Uterus (tissue), 2 donors: ENCODE data around the gene SLC44A1.

Experiments used
- POLR2A ChIP-seq, 2 donors: fragments of 450-650 bp; IDR thresholded peaks; one replicate each; pipeline ENCODE4 v1.6.1; 2016; ENCODE audit warnings: antibody characterized with exemption in 2 of 2, mild to moderate bottlenecking in 1 of 2, moderate library complexity in 1 of 2
- TF ChIP-seq, protein P1 (sequence below), 4 experiments: fragments of 200-600 bp in 2 of 4; fragments of 450-650 bp in 2 of 4; sonication (generic) in 2 of 4; IDR thresholded peaks; one replicate each; pipeline ENCODE4 v1.5.1; 2016 to 2019; ENCODE audit warnings: antibody characterized with exemption in 4 of 4, mild to moderate bottlenecking in 2 of 4, moderate library complexity in 1 of 4

GRCh38 chr9:105251133-105251532 lies 6.7 kb downstream of the SLC44A1 start:
- TF ChIP-seq, protein P1, sequence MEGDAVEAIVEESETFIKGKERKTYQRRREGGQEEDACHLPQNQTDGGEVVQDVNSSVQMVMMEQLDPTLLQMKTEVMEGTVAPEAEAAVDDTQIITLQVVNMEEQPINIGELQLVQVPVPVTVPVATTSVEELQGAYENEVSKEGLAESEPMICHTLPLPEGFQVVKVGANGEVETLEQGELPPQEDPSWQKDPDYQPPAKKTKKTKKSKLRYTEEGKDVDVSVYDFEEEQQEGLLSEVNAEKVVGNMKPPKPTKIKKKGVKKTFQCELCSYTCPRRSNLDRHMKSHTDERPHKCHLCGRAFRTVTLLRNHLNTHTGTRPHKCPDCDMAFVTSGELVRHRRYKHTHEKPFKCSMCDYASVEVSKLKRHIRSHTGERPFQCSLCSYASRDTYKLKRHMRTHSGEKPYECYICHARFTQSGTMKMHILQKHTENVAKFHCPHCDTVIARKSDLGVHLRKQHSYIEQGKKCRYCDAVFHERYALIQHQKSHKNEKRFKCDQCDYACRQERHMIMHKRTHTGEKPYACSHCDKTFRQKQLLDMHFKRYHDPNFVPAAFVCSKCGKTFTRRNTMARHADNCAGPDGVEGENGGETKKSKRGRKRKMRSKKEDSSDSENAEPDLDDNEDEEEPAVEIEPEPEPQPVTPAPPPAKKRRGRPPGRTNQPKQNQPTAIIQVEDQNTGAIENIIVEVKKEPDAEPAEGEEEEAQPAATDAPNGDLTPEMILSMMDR (IDR thresholded peaks at IDR 0.05), result no peak
- no peak for TF ChIP-seq POLR2A (IDR thresholded peaks at IDR 0.05)
